Type B pancreatic cell (in vitro differentiated cells): Measurements from ENCODE around the gene SLC25A46. TPM values are rescaled to one million over a fixed set of nuclear protein-coding genes. Genes with fewer than 3 reads are reported as not detected.
"Not testable (repeated sequence)": the region's sequence is repeated elsewhere in the genome, so short reads cannot be mapped to it uniquely, and the experiment has no call there.

ENCODE experiments used
- DNase-seq: peaks from one replicate; pipeline ENCODE4 v3.0.0; 2021; ENCODE audit warnings: mixed read lengths; ENCODE audit not compliant: unreplicated experiment; ENCODE audit errors: extremely low spot score
- H3K27ac Mint-ChIP-seq: 2 replicates; pipeline ENCODE4 v1.8.0; 2021; ENCODE audit warnings: mild to moderate bottlenecking, mixed read lengths
- H3K27me3 Mint-ChIP-seq: 2 replicates; pipeline ENCODE4 v1.8.0; 2021; ENCODE audit warnings: mixed read lengths
- H3K36me3 Mint-ChIP-seq: 2 replicates; pipeline ENCODE4 v1.8.0; 2021; ENCODE audit warnings: mixed read lengths
- H3K4me1 Mint-ChIP-seq: one replicate; pipeline ENCODE4 v1.8.0; 2021; ENCODE audit warnings: mixed read lengths; ENCODE audit not compliant: unreplicated experiment
- H3K4me3 Mint-ChIP-seq: 2 replicates; pipeline ENCODE4 v1.8.0; 2021; ENCODE audit warnings: mild to moderate bottlenecking, mixed read lengths
- H3K9me3 Mint-ChIP-seq: 2 replicates; pipeline ENCODE4 v1.8.0; 2021; ENCODE audit warnings: mixed read lengths
- total RNA-seq: library from RNA; stranded (reverse); gene quantifications from 2 replicates; pipeline ENCODE4 v1.2.1, GENCODE V29; 2021; ENCODE audit warnings: low replicate concordance
- TF ChIP-seq, protein P1 (sequence below): fragments of 200-600 bp; sonication (generic); conservative IDR thresholded peaks from 2 replicates; pipeline ENCODE4 v1.5.0; 2021; ENCODE audit warnings: antibody characterized with exemption, mild to moderate bottlenecking

Gene SLC25A46
- total RNA-seq, 1 donor from 2014 or later: 33.7 TPM

DNA sequence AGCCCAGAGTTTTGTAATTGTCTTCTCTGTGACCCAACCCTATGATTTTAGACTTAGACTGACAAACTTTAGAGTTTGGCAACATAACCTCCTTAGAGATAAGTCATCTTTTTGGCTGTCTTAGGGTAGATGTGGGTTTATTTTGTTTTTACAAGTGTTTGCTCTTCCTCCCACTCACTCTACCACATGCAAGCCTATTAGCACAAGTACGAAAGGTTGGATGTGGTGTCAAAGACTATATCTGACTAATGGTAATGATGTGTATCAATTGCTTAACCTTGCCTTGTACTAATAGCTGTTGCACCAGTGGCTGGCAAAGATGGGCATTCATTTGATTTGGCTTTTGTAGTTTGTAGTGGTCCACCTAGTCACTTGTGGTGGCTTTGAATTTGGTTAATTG is 46.5 kb downstream of the SLC25A46 start:
- no peak overlapping the region for H3K27ac Mint-ChIP-seq
- peaks cover 2% of the 10 kb centered on the region for H3K27me3 Mint-ChIP-seq
- no peaks in the 10 kb centered on the region for H3K9me3 Mint-ChIP-seq
- no peaks in the 10 kb centered on the region for H3K4me1 Mint-ChIP-seq
- H3K4me3 Mint-ChIP-seq: no peak overlapping the region
- DNase-seq: no peak
- H3K36me3 Mint-ChIP-seq: no peaks in the 10 kb centered on the region
- TF ChIP-seq, protein P1, sequence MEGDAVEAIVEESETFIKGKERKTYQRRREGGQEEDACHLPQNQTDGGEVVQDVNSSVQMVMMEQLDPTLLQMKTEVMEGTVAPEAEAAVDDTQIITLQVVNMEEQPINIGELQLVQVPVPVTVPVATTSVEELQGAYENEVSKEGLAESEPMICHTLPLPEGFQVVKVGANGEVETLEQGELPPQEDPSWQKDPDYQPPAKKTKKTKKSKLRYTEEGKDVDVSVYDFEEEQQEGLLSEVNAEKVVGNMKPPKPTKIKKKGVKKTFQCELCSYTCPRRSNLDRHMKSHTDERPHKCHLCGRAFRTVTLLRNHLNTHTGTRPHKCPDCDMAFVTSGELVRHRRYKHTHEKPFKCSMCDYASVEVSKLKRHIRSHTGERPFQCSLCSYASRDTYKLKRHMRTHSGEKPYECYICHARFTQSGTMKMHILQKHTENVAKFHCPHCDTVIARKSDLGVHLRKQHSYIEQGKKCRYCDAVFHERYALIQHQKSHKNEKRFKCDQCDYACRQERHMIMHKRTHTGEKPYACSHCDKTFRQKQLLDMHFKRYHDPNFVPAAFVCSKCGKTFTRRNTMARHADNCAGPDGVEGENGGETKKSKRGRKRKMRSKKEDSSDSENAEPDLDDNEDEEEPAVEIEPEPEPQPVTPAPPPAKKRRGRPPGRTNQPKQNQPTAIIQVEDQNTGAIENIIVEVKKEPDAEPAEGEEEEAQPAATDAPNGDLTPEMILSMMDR: no peak

DNA sequence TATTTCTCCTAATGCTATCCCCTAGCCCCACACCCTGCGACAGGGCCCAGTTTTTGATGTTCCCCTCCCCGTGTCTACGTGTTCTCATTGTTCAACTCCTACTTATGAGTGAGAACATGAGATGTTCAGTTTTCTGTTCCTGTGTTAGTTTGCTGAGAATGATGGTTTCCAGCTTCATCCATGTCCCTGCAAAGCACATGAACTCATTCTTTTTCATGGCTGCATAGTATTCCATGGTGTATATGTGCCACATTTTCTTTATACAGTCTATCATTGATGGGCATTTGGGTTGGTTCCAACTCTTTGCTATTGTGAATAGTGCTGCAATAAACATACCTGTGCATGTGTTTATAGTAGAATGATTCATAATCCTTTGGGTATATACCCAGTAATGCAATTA is 49.2 kb downstream of the SLC25A46 start:
- H3K4me1 Mint-ChIP-seq, H3K4me3 Mint-ChIP-seq, H3K9me3 Mint-ChIP-seq, H3K27me3 Mint-ChIP-seq, H3K27ac Mint-ChIP-seq, H3K36me3 Mint-ChIP-seq, DNase-seq: not testable (repeated sequence)

DNA sequence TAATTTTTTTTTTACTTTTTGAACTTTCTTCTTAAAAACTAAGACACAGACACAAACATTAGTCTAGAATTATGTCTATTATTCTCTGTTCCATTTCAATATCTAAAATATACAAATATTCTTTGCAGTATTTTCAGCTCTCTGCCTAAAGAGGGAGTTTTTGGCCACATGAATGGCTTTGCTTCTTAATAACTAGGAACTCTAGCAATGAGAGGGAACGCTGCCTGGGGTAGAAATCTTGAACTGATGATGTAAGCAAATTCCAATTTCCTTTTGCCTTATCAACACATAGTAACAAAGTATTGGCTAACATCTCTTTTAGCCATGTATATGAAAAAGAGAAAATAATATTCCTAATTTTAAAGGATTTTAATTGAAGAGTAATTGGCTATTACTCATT is 51.9 kb downstream of the SLC25A46 start:
- no peak for DNase-seq
- Mint-ChIP-seq H3K9me3 (no peaks in the 10 kb centered on the region), H3K27me3 (peaks cover 2% of the 10 kb centered on the region), H3K4me3 (no peak overlapping the region), H3K4me1 (no peaks in the 10 kb centered on the region), H3K36me3 (no peaks in the 10 kb centered on the region), H3K27ac (no peak overlapping the region)
- TF ChIP-seq, protein P1: no peak

DNA sequence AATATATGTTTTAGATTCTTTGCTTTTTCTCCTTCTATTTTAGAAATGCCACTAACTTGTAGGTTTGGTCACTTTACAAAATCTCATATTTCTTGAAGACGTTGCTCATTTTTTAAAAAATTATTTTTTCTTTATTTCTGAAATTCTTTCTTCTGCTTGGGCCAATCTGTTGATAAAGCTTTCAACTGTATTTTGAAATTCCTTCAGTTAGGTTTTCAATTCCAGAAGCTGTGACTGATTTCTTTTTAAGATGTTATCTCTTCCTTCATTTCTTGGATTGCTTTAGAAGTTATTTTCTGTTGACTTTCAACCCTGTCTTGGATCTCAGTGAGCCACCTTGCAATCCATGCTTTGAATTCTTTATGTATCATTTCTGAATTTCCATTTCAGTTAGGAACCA is 64.2 kb downstream of the SLC25A46 start:
- H3K36me3 Mint-ChIP-seq: no peaks in the 10 kb centered on the region
- peaks cover 4% of the 10 kb centered on the region for H3K9me3 Mint-ChIP-seq
- H3K4me1 Mint-ChIP-seq: no peaks in the 10 kb centered on the region
- no peaks in the 10 kb centered on the region for H3K27me3 Mint-ChIP-seq
- no peak for DNase-seq
- no peak overlapping the region for H3K4me3 Mint-ChIP-seq
- no peak overlapping the region for H3K27ac Mint-ChIP-seq
- TF ChIP-seq, protein P1: no peak

DNA sequence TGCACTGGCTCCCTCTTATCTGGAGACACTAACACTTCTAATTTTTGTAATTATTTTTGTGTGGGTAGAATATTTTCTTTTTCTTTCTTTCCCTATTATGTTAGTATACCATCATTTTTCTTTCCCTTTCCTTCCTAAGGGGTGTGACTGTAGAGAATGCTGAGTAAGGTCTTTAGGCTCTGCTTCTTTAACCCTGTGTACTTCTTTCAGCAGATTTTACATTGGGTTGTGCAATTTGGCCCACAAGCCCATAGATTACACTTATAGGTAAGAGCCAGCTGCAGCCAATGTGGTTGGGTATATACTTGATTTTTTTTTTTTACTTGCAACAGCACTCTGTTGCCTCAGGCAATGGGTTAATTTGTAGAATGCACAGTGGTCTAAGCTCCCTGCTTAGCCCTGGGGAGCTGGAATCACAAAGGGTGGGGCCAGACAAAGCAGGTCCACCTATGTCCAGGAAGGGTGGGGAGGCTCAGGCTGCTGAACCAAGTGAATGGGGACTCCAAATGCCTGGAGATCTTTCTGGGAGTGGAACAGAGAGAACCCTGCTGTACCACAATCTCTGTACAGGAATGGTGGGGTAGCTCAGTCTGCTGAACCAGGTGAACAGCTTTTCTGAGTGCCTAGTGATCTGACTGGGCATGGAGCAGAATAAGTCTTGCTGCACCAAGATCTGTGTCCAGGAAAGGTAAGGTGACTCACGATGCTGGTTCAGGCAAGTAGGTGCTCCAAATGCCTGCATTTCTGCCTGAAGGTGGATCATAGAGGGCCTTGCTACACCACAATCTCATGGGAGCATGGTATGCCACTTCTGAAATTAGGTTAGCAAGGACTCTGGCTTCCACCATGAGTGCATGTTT is 64.9 kb downstream of the SLC25A46 start:
- Mint-ChIP-seq H3K36me3 (no peaks in the 10 kb centered on the region), H3K9me3 (peaks cover 4% of the 10 kb centered on the region), H3K4me3 (no peak overlapping the region), H3K4me1 (no peaks in the 10 kb centered on the region), H3K27ac (no peak overlapping the region), H3K27me3 (no peaks in the 10 kb centered on the region)
- no peak for DNase-seq
- TF ChIP-seq, protein P1: no peak

DNA sequence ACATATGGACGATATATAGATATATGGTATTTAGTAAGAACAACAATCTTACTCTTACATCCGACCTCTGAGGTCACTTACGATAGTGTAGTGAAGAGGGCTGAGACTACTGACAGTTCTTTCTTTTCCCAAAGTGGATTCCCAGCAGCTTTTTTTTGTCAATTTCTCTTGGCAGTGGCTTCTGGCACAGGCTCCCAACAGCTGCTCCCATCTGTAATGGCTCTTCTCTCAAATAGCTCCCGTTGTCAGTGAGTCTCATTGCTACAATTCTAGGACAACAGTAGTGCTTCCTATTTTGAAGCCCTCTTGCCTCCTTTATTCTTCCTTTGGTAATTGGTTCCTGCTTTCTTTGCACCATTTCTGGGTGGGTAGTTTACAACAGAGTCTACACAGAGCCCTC is 68.4 kb downstream of the SLC25A46 start:
- H3K36me3 Mint-ChIP-seq: no peaks in the 10 kb centered on the region
- no peaks in the 10 kb centered on the region for H3K4me1 Mint-ChIP-seq
- no peaks in the 10 kb centered on the region for H3K27me3 Mint-ChIP-seq
- no peak overlapping the region for H3K4me3 Mint-ChIP-seq
- H3K9me3 Mint-ChIP-seq: peaks cover 4% of the 10 kb centered on the region
- TF ChIP-seq, protein P1: no peak
- no peak for DNase-seq
- no peak overlapping the region for H3K27ac Mint-ChIP-seq
